Limb (tissue), 2 donors: ENCODE data around the gene SND1.

ENCODE experiments used
- DNase-seq, 2 donors: peaks; one replicate each; pipeline ENCODE4 v3.0.0-alpha.2; 2016; ENCODE audit errors: extremely low spot score in 2 of 2

Gene SND1

GRCh38 chr7:127766831-127767459 is 115.0 kb downstream of the SND1 start:
- no peak for DNase-seq

- no peak for DNase-seq
These were observed 116.2 kb downstream of the SND1 start for GRCh38 chr7:127768241-127768640.

DNA sequence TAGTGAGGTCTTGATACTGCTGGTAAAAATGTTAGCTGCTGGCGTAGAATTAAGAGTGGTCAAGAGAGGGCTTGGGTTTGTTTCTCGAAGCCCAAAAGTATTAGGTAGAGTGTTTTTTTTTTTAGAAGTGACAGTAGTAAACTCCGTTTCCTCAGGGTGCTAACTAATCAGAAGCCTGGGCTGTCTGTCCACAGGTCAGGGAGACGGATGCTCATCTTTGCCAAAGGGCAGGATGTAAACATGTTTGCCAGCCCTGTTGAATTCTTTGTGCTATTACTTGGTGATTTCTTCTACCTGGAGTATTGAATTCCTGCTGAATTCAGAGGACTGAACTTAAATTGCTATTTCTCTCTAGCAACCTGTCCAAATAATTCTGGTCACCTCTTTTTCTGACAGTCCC is 117.1 kb downstream of the SND1 start:
- no peak for DNase-seq

DNA sequence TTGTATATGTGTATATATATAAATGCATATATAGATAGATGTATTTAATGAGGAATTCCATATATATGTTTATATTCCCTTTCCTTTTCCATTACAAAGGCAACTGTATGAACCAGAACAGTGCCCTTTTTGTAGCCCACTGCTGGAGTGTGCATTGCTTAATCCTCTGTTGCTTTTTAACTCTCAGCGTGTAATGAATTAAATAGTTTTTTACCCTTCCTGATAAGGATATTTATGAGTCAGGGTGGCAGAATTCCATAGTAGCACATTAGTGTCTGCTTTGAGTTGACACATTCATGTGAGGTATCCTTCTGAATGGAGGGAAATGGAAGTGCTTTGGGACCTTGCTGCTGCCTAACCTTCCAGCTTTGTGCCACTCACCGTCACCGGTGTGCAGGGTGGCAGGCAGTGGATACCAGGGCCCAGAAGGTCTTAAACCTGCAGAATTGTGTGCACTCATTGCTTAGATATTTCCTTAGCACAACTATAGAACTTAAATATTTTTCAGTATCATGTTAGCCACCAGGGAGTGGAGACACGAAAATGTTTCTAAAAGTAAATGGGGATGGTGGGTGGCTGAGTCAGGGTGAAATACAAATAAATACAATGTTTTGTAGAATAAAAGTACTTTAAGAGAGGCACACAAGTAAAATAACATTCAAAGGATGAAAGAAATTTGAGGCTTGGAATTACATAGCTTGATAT is 117.9 kb downstream of the SND1 start:
- no peak for DNase-seq

DNA sequence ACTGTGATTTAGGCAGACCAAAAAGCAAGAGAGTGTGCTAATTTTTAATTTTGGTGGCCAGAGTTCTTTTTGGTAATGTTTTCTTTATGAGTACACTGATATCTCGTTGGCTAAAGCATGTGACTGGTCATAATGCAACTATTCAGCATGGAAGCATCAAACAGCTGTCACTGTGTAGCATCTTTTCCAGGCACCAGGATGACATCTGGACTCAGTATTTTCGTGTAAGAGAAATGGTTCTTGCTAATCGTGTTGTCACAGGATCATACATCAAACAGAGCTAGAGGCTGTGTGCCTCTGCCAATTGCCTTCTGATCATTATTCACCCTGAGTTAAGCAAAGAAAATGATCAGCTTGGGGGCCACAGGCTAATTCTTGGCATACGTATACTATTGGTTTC is 118.9 kb downstream of the SND1 start:
- no peak for DNase-seq

DNA sequence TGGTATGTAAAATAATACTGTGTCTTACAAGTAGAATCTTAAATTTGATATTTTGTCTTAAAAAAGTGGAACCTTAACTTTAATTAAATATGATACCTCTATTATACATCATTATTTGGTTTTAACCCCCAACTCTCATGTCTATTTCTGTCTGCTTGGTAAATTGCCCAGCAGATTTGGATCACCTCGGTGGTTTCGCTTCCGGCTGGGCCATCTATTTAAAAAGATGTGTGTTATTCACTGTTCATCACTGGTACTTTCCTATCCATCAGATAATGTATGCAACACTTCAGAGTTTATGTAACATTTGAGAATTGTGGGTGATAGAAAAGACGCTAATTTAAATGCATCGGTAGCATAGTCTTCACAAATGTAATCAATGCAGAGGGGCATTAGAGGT is 119.7 kb downstream of the SND1 start:
- DNase-seq, result no peak

DNA sequence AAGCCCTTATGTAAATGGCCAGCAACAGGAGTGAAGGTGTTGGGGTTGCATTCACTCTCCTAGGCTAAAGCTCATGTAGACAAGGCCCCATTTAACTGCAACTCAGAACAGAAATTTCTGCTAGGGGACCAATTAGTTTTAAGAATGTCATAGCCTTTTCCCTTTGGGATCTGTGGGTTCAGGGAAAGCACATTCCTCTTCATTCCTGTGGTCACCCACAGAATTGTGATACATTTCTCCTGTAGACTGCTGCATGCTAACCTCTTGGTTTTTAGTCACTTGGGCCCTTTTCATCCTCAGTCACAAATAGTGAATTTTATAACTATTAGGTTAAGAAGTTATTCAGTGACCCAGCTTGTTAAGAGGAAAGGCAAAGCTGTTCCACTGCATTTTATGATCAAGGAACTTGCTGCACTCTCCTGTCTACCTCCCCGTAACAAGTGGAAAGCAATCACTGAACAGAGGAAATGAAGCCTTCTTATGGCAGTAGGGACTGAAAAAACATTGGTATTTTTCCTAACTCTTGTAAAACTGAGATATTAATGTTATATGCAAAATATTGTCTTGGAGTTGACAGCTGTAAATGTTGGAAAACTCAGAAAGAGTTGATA is 124.9 kb downstream of the SND1 start:
- DNase-seq, result no peak

DNA sequence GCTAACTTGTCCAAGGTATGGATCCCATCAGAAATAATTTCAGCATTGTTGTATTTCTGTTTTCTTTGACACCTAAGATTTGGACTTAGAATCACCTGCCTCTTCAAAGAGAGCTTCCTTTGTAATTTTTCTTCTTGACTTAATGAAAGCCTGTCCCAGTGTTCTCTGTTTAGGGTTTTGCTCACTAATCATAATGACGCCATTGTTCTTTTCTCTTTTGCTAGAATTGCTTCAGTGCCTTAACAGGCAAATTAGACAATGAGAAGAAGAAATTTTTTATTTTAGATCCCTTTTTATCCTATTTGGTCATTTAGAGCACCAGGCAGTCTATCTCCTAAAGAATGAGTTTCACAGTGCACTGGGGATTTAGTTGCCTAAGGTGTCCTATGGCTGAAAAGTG is 128.5 kb downstream of the SND1 start:
- no peak for DNase-seq

GRCh38 chr7:127781081-127781480 is 129.1 kb downstream of the SND1 start:
- no peak for DNase-seq

DNA sequence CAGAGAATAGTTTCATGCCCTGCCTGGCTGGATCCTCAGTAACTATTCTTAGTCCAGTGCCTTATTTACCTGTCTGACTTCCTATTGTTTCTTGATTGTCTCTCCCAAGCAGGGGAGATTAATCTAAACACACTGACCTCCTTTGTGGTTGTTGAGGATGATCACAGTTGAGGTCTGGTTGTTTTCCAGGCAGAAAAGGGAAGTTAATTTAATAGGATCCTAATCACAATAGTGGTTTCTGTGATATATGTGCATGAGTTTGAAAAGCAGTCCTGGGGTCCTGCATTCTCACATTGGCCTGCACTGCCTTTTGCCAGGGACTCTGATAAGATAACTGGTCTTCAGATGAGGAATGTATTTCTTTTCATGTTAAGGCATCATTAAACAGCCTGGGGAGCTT is 130.1 kb downstream of the SND1 start:
- DNase-seq, result no peak

DNA sequence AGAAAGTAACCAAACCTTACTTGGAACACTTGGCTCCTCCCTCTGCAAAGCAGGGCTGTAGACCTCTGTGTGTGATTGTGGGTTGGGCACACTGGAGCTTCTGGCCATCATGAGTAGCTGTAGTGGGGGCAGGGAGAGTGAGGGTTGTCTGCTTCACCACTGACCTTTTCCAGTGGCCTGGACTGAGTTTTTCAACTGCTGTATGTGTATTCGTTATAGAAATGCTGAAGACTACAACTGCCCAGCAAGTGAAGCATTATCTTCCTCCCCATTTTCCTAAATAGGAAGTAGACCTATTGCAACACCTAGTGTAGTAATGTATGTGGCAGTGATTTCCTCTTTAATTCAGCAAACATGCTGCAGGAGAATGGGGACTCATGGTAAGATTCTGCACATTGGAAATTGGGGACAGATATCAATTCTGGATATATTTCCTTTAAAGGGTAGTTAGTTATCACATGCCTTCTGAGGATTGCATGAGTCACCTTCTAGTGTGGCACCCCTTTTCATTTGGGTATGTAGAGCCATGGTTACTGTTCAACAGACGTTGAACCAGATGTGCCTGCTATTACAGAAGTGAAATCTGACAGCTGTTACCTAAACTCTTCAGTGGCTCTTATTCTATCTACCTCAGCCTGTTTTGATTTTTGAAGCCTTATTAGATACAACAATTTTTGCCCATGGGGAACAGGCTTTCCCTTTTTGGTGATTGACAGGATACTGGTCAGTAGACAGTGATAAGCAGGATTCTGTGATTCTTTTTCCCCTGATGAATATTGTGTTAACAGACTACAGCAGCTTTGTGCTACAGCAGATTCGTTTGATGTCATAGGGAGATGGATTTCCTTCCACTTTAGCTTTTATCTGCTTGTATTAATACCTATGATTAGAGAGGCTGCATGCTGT is 130.9 kb downstream of the SND1 start:
- no peak for DNase-seq

GRCh38 chr7:127786184-127786583 is 134.2 kb downstream of the SND1 start:
- DNase-seq, result no peak

GRCh38 chr7:127789031-127789430 is 137.0 kb downstream of the SND1 start:
- DNase-seq, result no peak

DNA sequence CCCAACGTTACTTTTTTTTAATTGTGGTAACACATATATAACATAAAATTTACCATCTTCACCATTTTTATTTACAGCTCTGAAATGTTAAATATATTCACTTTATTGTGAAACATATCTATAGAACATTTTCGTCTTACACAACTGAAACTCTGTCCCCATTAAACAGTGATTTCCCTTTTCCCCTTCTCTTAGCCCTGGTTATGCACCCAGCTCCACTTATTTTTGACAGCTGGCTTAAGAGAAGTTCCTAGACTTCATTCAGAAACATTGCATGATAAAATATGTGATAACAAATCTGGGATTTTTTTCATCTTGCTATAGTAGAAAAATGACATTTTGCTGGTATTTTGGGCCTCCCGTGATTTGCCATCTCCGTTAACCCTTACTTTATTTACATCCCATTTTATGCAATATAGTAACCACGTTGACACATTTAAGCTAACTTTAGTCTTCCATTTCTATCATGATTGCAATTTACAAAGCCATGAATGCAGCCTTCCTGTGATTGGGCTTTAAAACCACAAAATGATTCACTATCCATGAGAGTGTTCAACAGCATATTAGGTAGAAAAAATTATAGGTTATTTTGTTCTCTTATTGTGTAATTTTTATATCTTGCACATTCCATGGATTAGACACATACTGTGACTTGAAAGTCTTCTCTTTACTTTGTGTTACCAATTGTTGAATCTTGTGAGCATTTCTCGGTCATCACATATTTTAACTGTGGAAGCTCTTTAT is 139.6 kb downstream of the SND1 start:
- DNase-seq, result no peak

GRCh38 chr7:127792528-127793342 is 140.7 kb downstream of the SND1 start:
- DNase-seq, result no peak

- no peak for DNase-seq
These were observed 141.6 kb downstream of the SND1 start for GRCh38 chr7:127793582-127793981.

- DNase-seq, result no peak
These were observed 142.1 kb downstream of the SND1 start for GRCh38 chr7:127794136-127794535.

- DNase-seq, result no peak
These were observed 142.6 kb downstream of the SND1 start for GRCh38 chr7:127794551-127794950.

GRCh38 chr7:127798023-127798422 is 146.0 kb downstream of the SND1 start:
- peak in 1 of 2 donors; percentile 41 for DNase-seq

DNA sequence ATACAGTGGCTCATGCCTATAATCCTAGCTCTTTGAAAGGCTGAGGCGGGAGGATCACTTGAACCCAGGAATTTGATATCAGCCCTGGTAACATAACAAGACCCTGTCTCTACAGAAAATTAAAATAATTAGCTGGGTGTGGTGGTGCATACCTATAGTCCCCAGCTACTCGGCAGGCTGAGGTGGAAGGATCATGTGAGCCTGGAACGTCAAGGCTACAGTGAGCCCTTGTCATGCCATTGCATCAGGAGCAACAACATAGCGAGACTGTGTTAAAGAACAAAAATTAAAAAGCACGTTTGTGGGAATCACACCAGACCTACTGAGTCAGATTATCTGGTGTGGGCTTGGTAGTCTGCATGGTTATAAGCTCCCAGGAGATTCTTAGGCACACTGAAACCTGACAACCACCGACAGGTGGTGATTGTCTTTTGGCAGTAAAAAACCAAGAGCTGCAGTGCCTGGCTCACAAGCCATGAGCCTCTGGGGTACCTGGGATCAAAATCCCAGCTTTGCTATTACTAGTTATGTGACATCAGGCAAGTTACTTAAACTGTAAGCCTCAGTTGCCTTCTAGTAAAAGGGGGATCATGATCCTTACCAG is 146.9 kb downstream of the SND1 start:
- DNase-seq, result no peak
